Mesenchymal stem cell (in vitro differentiated cells and primary cell): ENCODE measurements around the gene FBP1.
"Not testable (repeated sequence)": the region's sequence is repeated elsewhere in the genome, so short reads cannot be mapped to it uniquely, and the experiment has no call there.

Experiments used
- DNase-seq: peaks from one replicate; pipeline ENCODE4 v3.0.0-alpha.2; 2013
- H2AFZ ChIP-seq: one replicate; pipeline ENCODE4 v1.6.1; 2013; ENCODE audit warnings: low read depth, mild to moderate bottlenecking, control low read depth, inconsistent platforms, low read length, moderate library complexity
- H2AK5ac ChIP-seq: 2 replicates; pipeline ENCODE4 v1.6.1; 2013; ENCODE audit warnings: low read length, moderate library complexity, mild to moderate bottlenecking, inconsistent platforms; ENCODE audit not compliant: severe bottlenecking
- H2BK120ac ChIP-seq: one replicate; pipeline ENCODE4 v1.6.1; 2013; ENCODE audit warnings: low read depth, mild to moderate bottlenecking, inconsistent platforms, low read length, moderate library complexity
- H2BK12ac ChIP-seq, 2 experiments: one replicate each; pipeline ENCODE4 v1.6.1; 2013; ENCODE audit warnings: inconsistent platforms in 2 of 2, low read length in 2 of 2, mild to moderate bottlenecking in 2 of 2, moderate library complexity in 2 of 2, control low read depth in 1 of 2
- H2BK15ac ChIP-seq: one replicate; pipeline ENCODE4 v1.6.1; 2013; ENCODE audit warnings: mild to moderate bottlenecking, low read depth, inconsistent platforms; ENCODE audit not compliant: poor library complexity, severe bottlenecking
- H2BK5ac ChIP-seq: 2 replicates; pipeline ENCODE4 v1.6.1; 2013; ENCODE audit warnings: low read depth, mild to moderate bottlenecking, low read length, control low read depth, inconsistent platforms; ENCODE audit not compliant: poor library complexity, severe bottlenecking
- H3K14ac ChIP-seq, 2 experiments: one replicate each; pipeline ENCODE4 v1.6.1; 2013; ENCODE audit warnings: inconsistent platforms in 2 of 2, low read length in 2 of 2, control low read depth in 1 of 2, mild to moderate bottlenecking in 1 of 2, moderate library complexity in 1 of 2
- H3K18ac ChIP-seq, 2 experiments: one replicate each; pipeline ENCODE4 v1.6.1; 2013; ENCODE audit warnings: inconsistent platforms in 2 of 2, low read length in 2 of 2, control low read depth in 1 of 2, low read depth in 1 of 2, mild to moderate bottlenecking in 1 of 2
- H3K23ac ChIP-seq, 2 experiments: one replicate each; pipeline ENCODE4 v1.6.1; 2013; ENCODE audit warnings: inconsistent platforms in 2 of 2, low read length in 2 of 2, mild to moderate bottlenecking in 2 of 2, moderate library complexity in 2 of 2, control low read depth in 1 of 2
- H3K27ac ChIP-seq: 2 replicates; pipeline ENCODE4 v1.5.1; 2013; ENCODE audit warnings: mild to moderate bottlenecking, moderate library complexity, low read length, control low read depth, inconsistent platforms; ENCODE audit not compliant: poor library complexity, severe bottlenecking
- H3K27me3 ChIP-seq, 2 experiments: 2 replicates each; pipeline versions ENCODE4 v1.6.1 to v1.7.0; 2013; ENCODE audit warnings: low read length in 2 of 2, mild to moderate bottlenecking in 2 of 2, moderate library complexity in 2 of 2, control low read depth in 1 of 2, inconsistent platforms in 1 of 2; ENCODE audit not compliant: control insufficient read depth in 1 of 2, insufficient read depth in 1 of 2
- H3K36me3 ChIP-seq, 2 experiments: 2 replicates each; pipeline versions ENCODE4 v1.6.1 to v1.7.0; 2013; ENCODE audit warnings: low read length in 2 of 2, control low read depth in 1 of 2, inconsistent platforms in 1 of 2, low read depth in 1 of 2, mild to moderate bottlenecking in 1 of 2; ENCODE audit not compliant: insufficient read depth in 2 of 2, control insufficient read depth in 1 of 2
- H3K4ac ChIP-seq, 2 experiments: one replicate each; pipeline ENCODE4 v1.6.1; 2013; ENCODE audit warnings: inconsistent platforms in 2 of 2, low read length in 2 of 2, mild to moderate bottlenecking in 2 of 2, moderate library complexity in 2 of 2, control low read depth in 1 of 2, low read depth in 1 of 2
- H3K4me1 ChIP-seq: 2 replicates; pipeline ENCODE4 v1.6.1; 2013; ENCODE audit warnings: low read depth, low read length, control low read depth; ENCODE audit not compliant: control insufficient read depth, insufficient read depth
- H3K4me2 ChIP-seq: 2 replicates; pipeline ENCODE4 v1.6.1; 2013; ENCODE audit warnings: low read length, mild to moderate bottlenecking, inconsistent platforms; ENCODE audit not compliant: poor library complexity, severe bottlenecking
- H3K4me3 ChIP-seq, 2 experiments: 2 replicates each; pipeline versions ENCODE4 v1.5.1 to v1.7.0; 2013; ENCODE audit warnings: low read length in 2 of 2, mild to moderate bottlenecking in 2 of 2, control low read depth in 1 of 2, low read depth in 1 of 2; ENCODE audit not compliant: insufficient read depth in 1 of 2
- H3K79me1 ChIP-seq: replicated peaks from 2 replicates; pipeline ENCODE4 v1.6.1; 2013; ENCODE audit warnings: mild to moderate bottlenecking, control low read depth, low read length, inconsistent platforms; ENCODE audit not compliant: poor library complexity, severe bottlenecking
- H3K9ac ChIP-seq: 2 replicates; pipeline ENCODE4 v1.7.0; 2013; ENCODE audit warnings: mild to moderate bottlenecking, low read length, moderate library complexity
- H3K9me3 ChIP-seq: 2 replicates; pipeline ENCODE4 v1.7.0; 2013; ENCODE audit warnings: mild to moderate bottlenecking, low read length; ENCODE audit not compliant: control insufficient read depth
- H4K8ac ChIP-seq: one replicate; pipeline ENCODE4 v1.6.1; 2013; ENCODE audit warnings: inconsistent platforms, mild to moderate bottlenecking, low read length, moderate library complexity
- H4K91ac ChIP-seq: one replicate; pipeline ENCODE4 v1.6.1; 2013; ENCODE audit warnings: mild to moderate bottlenecking, low read length, inconsistent platforms
- WGBS: methylation state at CpG from one replicate; pipeline ENCODE4 v1.1.7; 2013; ENCODE audit warnings: mixed read lengths; 5-methylcytosine and 5-hydroxymethylcytosine counted together

Gene FBP1

GRCh38 chr9:94567271-94567670 lies 72.0 kb downstream of the FBP1 start:
- WGBS: 100% methylated on average over 2 of the region's 2 CpGs
- Histone ChIP-seq H2AK5ac (no peak overlapping the region), H3K9ac (no peak overlapping the region), H2BK120ac (no peak overlapping the region), H3K4ac (no peak overlapping the region), H3K27me3 (peaks cover 9 to 25% of the 10 kb centered on the region in 2 experiments), H3K27ac (no peak overlapping the region), H4K91ac (no peak overlapping the region), H3K79me1 (no peaks in the 10 kb centered on the region), H2BK12ac (no peak overlapping the region), H3K4me2 (no peak overlapping the region), H2BK5ac (no peak overlapping the region), H4K8ac (no peak overlapping the region), H3K18ac (no peak overlapping the region), H3K4me3 (no peak overlapping the region), H3K14ac (no peak overlapping the region), H3K36me3 (no peaks in the 10 kb centered on the region), H2AFZ (no peak overlapping the region), H3K23ac (no peak overlapping the region), H3K9me3 (no peaks in the 10 kb centered on the region), H2BK15ac (no peak overlapping the region), H3K4me1 (no peaks in the 10 kb centered on the region)
- DNase-seq: no peak

GRCh38 chr9:94566550-94566949 lies 72.8 kb downstream of the FBP1 start:
- H3K79me1 ChIP-seq: no peaks in the 10 kb centered on the region
- H3K23ac ChIP-seq: no peak overlapping the region
- H3K27ac ChIP-seq: no peak overlapping the region
- no peak overlapping the region for H3K4me2 ChIP-seq
- H2BK15ac ChIP-seq: no peak overlapping the region
- no peaks in the 10 kb centered on the region for H3K36me3 ChIP-seq
- DNase-seq: no peak
- no peak overlapping the region for H3K14ac ChIP-seq
- peaks cover 9 to 19% of the 10 kb centered on the region in 2 experiments for H3K27me3 ChIP-seq
- no peaks in the 10 kb centered on the region for H3K9me3 ChIP-seq
- H3K9ac ChIP-seq: no peak overlapping the region
- no peak overlapping the region for H2AK5ac ChIP-seq
- no peak overlapping the region for H3K4ac ChIP-seq
- H2BK120ac ChIP-seq: no peak overlapping the region
- H3K4me1 ChIP-seq: no peaks in the 10 kb centered on the region
- no peak overlapping the region for H3K4me3 ChIP-seq
- H2BK5ac ChIP-seq: no peak overlapping the region
- H4K91ac ChIP-seq: no peak overlapping the region
- no peak overlapping the region for H4K8ac ChIP-seq
- H2BK12ac ChIP-seq: no peak overlapping the region
- H3K18ac ChIP-seq: no peak overlapping the region
- no peak overlapping the region for H2AFZ ChIP-seq

DNA sequence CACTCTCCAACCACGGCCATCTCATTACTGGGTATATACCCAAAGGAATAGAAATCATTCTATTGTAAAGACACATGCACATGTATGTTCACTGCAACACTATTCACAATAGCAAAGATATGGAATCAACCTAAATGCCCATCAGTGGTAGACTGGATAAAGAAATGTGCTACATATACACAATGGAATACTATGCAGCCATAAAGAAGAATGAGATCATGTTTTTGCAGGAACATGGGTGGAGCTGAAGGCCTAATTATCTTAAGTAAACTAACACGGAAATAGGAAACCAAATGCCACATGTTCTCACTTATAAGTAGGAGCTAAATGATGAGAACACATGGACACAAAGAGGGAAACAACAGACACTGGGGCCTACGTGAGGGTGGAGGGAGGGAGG lies 75.0 kb downstream of the FBP1 start:
- H3K9me3 ChIP-seq, H3K4me3 ChIP-seq, H3K36me3 ChIP-seq, H3K4me2 ChIP-seq, H2BK120ac ChIP-seq, H3K18ac ChIP-seq, H4K91ac ChIP-seq, H3K23ac ChIP-seq, DNase-seq, H2AFZ ChIP-seq, H3K27ac ChIP-seq, H3K4ac ChIP-seq, H2BK15ac ChIP-seq, H2BK5ac ChIP-seq, H3K9ac ChIP-seq, H3K79me1 ChIP-seq, H2AK5ac ChIP-seq, H3K14ac ChIP-seq, H3K4me1 ChIP-seq, H4K8ac ChIP-seq, H2BK12ac ChIP-seq: not testable (repeated sequence)
- WGBS: 100% methylated on average over 2 of the region's 3 CpGs
- peaks cover 6 to 11% of the 10 kb centered on the region in 2 experiments for H3K27me3 ChIP-seq

DNA sequence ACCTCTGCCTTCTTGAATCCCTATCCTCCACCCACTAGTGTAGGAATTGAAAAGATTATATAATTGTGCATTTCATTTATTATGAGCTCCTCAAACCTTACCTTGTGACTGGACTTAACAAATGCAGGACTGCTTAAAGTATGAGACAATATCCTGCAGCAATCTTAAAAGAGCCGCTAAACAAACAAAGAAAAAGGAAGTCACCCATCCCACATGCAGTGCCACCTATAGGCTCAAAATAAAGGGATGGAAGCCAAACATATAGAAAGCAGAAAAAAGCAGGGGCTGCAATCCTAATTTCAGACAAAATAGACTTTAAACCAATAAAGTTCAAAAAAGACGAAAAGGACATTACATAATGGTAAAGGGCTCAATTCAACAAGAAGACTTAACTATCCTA lies 75.8 kb downstream of the FBP1 start:
- Histone ChIP-seq H2BK12ac (no peak overlapping the region), H3K79me1 (no peaks in the 10 kb centered on the region), H3K27me3 (peaks cover 6 to 9% of the 10 kb centered on the region in 2 experiments), H3K27ac (no peak overlapping the region), H2AK5ac (no peak overlapping the region), H3K9ac (no peak overlapping the region), H2AFZ (no peak overlapping the region), H3K4me1 (no peaks in the 10 kb centered on the region), H3K4ac (no peak overlapping the region), H3K4me3 (no peak overlapping the region), H3K4me2 (no peak overlapping the region), H4K8ac (no peak overlapping the region), H2BK15ac (no peak overlapping the region), H3K18ac (no peak overlapping the region), H2BK120ac (no peak overlapping the region), H2BK5ac (no peak overlapping the region), H3K36me3 (peaks cover 0 to 4% of the 10 kb centered on the region in 2 experiments), H3K9me3 (no peaks in the 10 kb centered on the region), H4K91ac (no peak overlapping the region), H3K23ac (no peak overlapping the region), H3K14ac (no peak overlapping the region)
- WGBS: 51% methylated on average over 1 of the region's 2 CpGs
- DNase-seq: no peak
